ENCODE data around the gene AGPAT4.
A peak's percentile ranks its signal among the peaks of the same experiment; 100 is the strongest.

Gene AGPAT4

GRCh38 chr6:161215193-161215592 lies 58.7 kb downstream of the AGPAT4 start:
- TF ChIP-seq GATA3 (IDR thresholded peaks at IDR 0.05; ENCODE audit: low read depth, low read length) (no peak), GATA2 (IDR thresholded peaks at IDR 0.05; ENCODE audit: low read depth, low read length) (no peak)

GRCh38 chr6:161214722-161215121 lies 59.1 kb downstream of the AGPAT4 start:
- TF ChIP-seq GATA3 (IDR thresholded peaks at IDR 0.05; ENCODE audit: low read depth, low read length) (no peak), GATA2 (IDR thresholded peaks at IDR 0.05; ENCODE audit: low read depth, low read length) (no peak)

GRCh38 chr6:161212902-161213301 lies 61.0 kb downstream of the AGPAT4 start:
- TF ChIP-seq GATA3 (IDR thresholded peaks at IDR 0.05; ENCODE audit: low read depth, low read length) (no peak), GATA2 (IDR thresholded peaks at IDR 0.05; ENCODE audit: low read depth, low read length) (no peak)

GRCh38 chr6:161211380-161212035 lies 62.4 kb downstream of the AGPAT4 start:
- no peak for TF ChIP-seq GATA3 (IDR thresholded peaks at IDR 0.05; ENCODE audit: low read depth, low read length)
- TF ChIP-seq GATA2 (IDR thresholded peaks at IDR 0.05; ENCODE audit: low read depth, low read length): no peak

GRCh38 chr6:161210857-161211256 lies 63.0 kb downstream of the AGPAT4 start:
- TF ChIP-seq GATA2 (IDR thresholded peaks at IDR 0.05; ENCODE audit: low read depth, low read length) (no peak), GATA3 (IDR thresholded peaks at IDR 0.05; ENCODE audit: low read depth, low read length) (no peak)

GRCh38 chr6:161207200-161207599 lies 66.7 kb downstream of the AGPAT4 start:
- TF ChIP-seq GATA3 (IDR thresholded peaks at IDR 0.05; ENCODE audit: low read depth, low read length) (no peak), GATA2 (IDR thresholded peaks at IDR 0.05; ENCODE audit: low read depth, low read length) (no peak)

GRCh38 chr6:161204866-161205557 lies 68.8 kb downstream of the AGPAT4 start:
- TF ChIP-seq GATA2 (IDR thresholded peaks at IDR 0.05; ENCODE audit: low read depth, low read length) (no peak), GATA3 (IDR thresholded peaks at IDR 0.05; ENCODE audit: low read depth, low read length) (no peak)

GRCh38 chr6:161200610-161201370 lies 73.1 kb downstream of the AGPAT4 start:
- TF ChIP-seq GATA2 (IDR thresholded peaks at IDR 0.05; ENCODE audit: low read depth, low read length) (peak; percentile 23; the same call in 1 of the 2 replicates), GATA3 (IDR thresholded peaks at IDR 0.05; ENCODE audit: low read depth, low read length) (no peak)

GRCh38 chr6:161199850-161200249 lies 74.0 kb downstream of the AGPAT4 start:
- TF ChIP-seq GATA2 (IDR thresholded peaks at IDR 0.05; ENCODE audit: low read depth, low read length): no peak
- no peak for TF ChIP-seq GATA3 (IDR thresholded peaks at IDR 0.05; ENCODE audit: low read depth, low read length)

- TF ChIP-seq GATA3 (IDR thresholded peaks at IDR 0.05; ENCODE audit: low read depth, low read length) (no peak), GATA2 (IDR thresholded peaks at IDR 0.05; ENCODE audit: low read depth, low read length) (no peak)
These were observed 74.9 kb downstream of the AGPAT4 start for GRCh38 chr6:161198783-161199460.

GRCh38 chr6:161198176-161198575 lies 75.7 kb downstream of the AGPAT4 start:
- TF ChIP-seq GATA3 (IDR thresholded peaks at IDR 0.05; ENCODE audit: low read depth, low read length) (no peak), GATA2 (IDR thresholded peaks at IDR 0.05; ENCODE audit: low read depth, low read length) (no peak)

- TF ChIP-seq GATA3 (IDR thresholded peaks at IDR 0.05; ENCODE audit: low read depth, low read length): no peak
- TF ChIP-seq GATA2 (IDR thresholded peaks at IDR 0.05; ENCODE audit: low read depth, low read length): no peak
These were observed 78.5 kb downstream of the AGPAT4 start for GRCh38 chr6:161195386-161195785.

- TF ChIP-seq GATA3 (IDR thresholded peaks at IDR 0.05; ENCODE audit: low read depth, low read length): no peak
- no peak for TF ChIP-seq GATA2 (IDR thresholded peaks at IDR 0.05; ENCODE audit: low read depth, low read length)
These were observed 79.5 kb downstream of the AGPAT4 start for GRCh38 chr6:161194374-161194773.
